HUES48 (cell line): ENCODE results near the gene TJP3.
A peak's percentile ranks its signal among the peaks of the same experiment; 100 is the strongest.

ENCODE experiments used
- H3K27ac ChIP-seq: one replicate; pipeline ENCODE4 v1.7.0; 2013; ENCODE audit warnings: low read depth, low read length, inconsistent platforms
- H3K27me3 ChIP-seq: 2 replicates; pipeline ENCODE4 v1.6.1; 2013; ENCODE audit warnings: mild to moderate bottlenecking, low read length; ENCODE audit not compliant: control insufficient read depth, insufficient read depth
- H3K36me3 ChIP-seq: 2 replicates; pipeline ENCODE4 v1.6.1; 2013; ENCODE audit warnings: low read length; ENCODE audit not compliant: control insufficient read depth, insufficient read depth
- H3K4me1 ChIP-seq: 2 replicates; pipeline ENCODE4 v1.6.1; 2013; ENCODE audit warnings: mild to moderate bottlenecking, low read length; ENCODE audit not compliant: control insufficient read depth, insufficient read depth
- H3K4me3 ChIP-seq: 2 replicates; pipeline ENCODE4 v1.5.1; 2013; ENCODE audit warnings: mild to moderate bottlenecking, low read depth, low read length
- H3K9ac ChIP-seq: 2 replicates; pipeline ENCODE4 v1.6.1; 2013; ENCODE audit warnings: mild to moderate bottlenecking, low read depth, low read length, moderate library complexity
- H3K9me3 ChIP-seq: 2 replicates; pipeline ENCODE4 v1.6.1; 2013; ENCODE audit warnings: low read length; ENCODE audit not compliant: control insufficient read depth, insufficient read depth

TJP3 gene

DNA sequence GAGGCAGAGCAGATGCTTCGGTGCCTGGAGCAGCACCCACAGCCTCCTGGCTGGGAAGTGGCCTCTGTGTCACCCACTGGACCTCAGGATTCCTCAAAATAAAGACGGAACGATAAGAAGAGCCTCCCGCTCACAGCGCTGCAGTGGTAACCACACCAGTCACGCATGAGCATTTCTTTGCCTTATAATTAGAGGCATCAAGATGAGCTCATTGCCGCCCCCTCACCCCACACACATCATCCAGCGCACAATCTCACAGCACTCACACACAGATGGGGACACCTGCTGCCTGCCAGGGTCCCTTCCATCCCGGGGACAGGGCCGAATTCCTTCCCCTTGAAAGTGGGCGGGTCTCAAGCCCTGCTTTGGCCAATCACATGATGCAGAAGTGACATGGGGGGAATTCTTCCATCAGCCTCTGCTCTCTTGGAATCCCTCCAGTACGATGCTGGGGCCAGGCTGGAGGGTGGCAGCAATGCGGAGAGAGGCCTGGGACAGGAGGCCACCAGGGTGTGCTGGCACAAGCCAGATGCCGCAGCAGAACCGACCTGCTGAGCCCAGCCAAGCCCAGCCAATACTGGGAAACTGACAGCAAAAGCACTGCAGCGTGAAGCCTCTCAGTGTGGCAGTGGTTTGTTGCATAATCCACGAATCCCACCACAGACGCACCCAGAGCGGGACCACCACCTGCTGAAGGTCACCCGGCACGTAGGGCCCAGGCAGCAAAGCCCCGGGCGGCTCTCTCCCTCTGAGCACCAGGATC lies 23.9 kb upstream of the TJP3 start:
- no peak overlapping the region for H3K9ac ChIP-seq
- peaks cover 39% of the 10 kb centered on the region for H3K4me1 ChIP-seq
- peak overlapping the region; percentile 92 for H3K27ac ChIP-seq
- no peaks in the 10 kb centered on the region for H3K27me3 ChIP-seq
- no peak overlapping the region for H3K4me3 ChIP-seq
- H3K9me3 ChIP-seq: peaks cover 6% of the 10 kb centered on the region; the same call in 1 of the 2 replicates
- peaks cover 5% of the 10 kb centered on the region for H3K36me3 ChIP-seq

DNA sequence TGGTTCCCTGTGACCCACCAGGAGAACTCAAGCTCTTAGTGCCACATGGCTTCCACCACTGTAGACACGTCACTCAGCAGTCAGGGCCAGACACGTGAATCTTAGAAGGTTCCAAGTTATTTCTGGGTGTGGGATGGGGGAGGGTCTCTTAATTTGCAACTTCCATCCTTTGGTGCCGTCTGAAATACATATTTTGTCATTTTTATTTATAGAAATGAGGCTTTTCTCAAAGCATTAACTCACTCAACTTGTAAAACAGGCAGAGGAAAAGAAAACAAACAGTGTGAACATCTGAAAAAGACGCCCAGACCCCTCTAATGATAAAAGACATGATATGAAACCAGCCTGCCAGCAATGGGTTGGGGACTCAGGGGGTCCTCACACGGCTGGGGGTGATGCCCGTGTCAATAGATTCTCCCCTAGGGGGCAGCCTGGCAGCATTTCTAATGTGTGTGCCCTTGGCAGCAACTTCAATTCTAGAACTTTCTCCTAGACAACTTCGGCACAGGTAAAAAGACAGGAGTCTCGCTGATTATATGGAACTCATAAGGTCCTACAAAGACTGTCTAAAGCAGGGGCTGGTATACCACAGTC lies 23.3 kb upstream of the TJP3 start:
- H3K9ac ChIP-seq: no peak overlapping the region
- H3K4me1 ChIP-seq: peaks cover 39% of the 10 kb centered on the region
- H3K36me3 ChIP-seq: peaks cover 5% of the 10 kb centered on the region
- no peaks in the 10 kb centered on the region for H3K27me3 ChIP-seq
- H3K9me3 ChIP-seq: peaks cover 6% of the 10 kb centered on the region; the same call in 1 of the 2 replicates
- no peak overlapping the region for H3K4me3 ChIP-seq
- no peak overlapping the region for H3K27ac ChIP-seq

DNA sequence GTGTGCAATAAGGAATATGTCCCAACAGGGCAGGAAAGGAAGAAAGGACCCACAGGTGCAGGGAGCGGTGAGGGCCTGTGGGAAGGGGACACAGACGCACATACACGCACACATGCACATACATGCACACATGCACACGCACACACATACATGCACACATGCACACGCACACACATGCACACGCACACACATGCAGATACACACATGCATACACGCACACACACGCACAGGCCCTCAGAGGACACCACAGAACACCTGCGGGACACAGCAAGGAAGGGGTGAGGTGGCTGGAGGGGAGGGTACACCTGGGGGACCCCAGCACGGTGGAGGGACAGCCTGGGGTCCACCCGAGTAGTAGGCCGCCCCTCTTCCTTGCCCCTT lies 20.8 kb upstream of the TJP3 start:
- Histone ChIP-seq H3K27ac (peak overlapping the region; percentile 87), H3K9ac (no peak overlapping the region; the same call in 1 of the 2 replicates), H3K4me1 (peaks cover 24% of the 10 kb centered on the region), H3K27me3 (no peaks in the 10 kb centered on the region), H3K36me3 (peaks cover 5% of the 10 kb centered on the region), H3K9me3 (peaks cover 6% of the 10 kb centered on the region; the same call in 1 of the 2 replicates), H3K4me3 (peak overlapping the region; percentile 54)

DNA sequence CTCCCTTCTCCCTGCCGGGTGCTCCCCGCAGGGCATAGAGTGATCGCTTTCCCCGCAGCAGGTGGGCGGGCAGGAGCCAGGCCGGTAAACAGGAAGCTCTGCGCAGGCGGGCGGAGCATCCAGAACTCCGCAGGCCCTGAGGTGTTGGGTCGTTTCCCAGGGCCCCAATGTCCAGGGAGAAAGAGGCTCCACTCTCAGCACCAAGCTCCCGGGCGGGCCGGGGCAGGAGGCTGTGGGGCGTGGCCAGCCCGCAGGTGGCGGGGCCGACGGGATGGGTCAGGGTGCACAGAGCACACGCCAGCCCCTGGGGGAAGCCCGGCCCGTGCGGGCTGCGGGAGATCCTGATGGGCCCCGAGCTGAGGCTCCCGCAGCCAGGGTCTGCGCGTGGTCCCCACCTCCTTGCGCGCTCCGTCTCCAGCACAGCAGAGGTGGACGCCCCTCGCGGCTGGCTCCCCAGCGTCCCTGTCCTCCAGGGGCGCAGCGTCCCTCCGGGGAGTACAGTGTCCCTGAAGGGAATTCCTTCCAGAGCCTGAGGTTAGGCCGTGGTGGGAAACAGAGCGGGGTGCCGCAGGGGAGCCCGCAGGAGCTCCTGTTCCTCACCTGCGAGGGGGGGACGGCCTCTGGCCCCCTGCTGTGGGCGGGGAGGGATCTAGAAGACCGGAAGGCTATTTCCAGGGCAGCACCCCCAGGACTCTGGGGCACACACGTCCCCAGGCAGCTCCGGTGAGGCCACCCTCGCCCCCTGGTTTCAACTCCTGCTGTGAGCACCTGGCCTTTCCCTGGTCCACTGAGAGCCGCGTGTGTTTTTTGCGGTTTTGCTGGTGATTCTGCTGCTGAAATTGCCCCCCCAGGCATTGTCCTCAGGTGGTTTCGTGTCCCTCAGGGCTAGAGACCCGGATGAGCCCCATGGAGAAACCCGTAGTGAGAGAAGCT lies 20.1 kb upstream of the TJP3 start:
- peak overlapping the region; percentile 54 for H3K4me3 ChIP-seq
- no peaks in the 10 kb centered on the region for H3K27me3 ChIP-seq
- peak overlapping the region; percentile 61 for H3K9ac ChIP-seq
- H3K36me3 ChIP-seq: peaks cover 5% of the 10 kb centered on the region
- peaks cover 6% of the 10 kb centered on the region; the same call in 1 of the 2 replicates for H3K9me3 ChIP-seq
- H3K27ac ChIP-seq: peak overlapping the region; percentile 87
- peaks cover 22% of the 10 kb centered on the region for H3K4me1 ChIP-seq

DNA sequence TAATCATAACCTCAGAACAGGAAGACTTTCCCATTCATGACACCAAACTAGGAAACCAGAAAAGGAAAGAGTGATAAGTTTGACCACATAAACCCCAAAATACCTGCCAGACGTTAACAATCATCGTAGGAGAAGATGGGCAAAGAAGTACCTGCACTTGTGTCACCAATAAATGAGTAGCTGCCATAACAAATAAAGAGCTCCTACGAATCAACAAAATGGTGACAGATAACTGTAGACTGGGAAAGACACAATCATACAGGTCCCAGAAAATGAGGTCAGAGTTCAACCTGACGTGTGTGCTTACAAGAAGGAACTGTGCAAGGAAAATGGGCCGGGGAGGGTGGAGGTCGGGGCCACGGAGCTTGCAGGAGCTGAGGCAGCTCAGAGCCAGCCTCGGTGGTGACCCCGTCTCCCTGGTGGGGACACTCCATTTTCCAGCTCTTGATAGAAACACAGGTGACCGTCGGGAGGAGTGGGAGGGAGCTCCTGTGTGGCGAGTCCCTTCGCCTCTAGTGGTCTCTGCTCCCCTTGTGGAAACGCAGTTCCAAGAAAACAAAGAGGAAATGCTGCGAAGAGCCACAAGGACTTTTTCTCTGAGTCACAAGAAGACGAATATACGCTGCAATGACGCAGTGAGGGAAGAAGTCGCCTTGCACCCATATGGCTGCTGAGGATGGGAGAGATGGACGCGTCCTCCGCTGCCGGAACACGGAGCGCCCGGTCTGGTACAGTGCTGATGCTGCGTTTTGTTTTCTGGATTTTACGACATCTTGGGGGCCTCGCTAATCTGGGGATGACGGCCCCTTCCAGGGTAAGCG lies 17.4 kb upstream of the TJP3 start:
- H3K27ac ChIP-seq: no peak overlapping the region
- H3K9me3 ChIP-seq: no peaks in the 10 kb centered on the region
- no peaks in the 10 kb centered on the region for H3K27me3 ChIP-seq
- H3K9ac ChIP-seq: no peak overlapping the region
- H3K4me3 ChIP-seq: no peak overlapping the region
- no peaks in the 10 kb centered on the region for H3K36me3 ChIP-seq
- peaks cover 14% of the 10 kb centered on the region for H3K4me1 ChIP-seq

DNA sequence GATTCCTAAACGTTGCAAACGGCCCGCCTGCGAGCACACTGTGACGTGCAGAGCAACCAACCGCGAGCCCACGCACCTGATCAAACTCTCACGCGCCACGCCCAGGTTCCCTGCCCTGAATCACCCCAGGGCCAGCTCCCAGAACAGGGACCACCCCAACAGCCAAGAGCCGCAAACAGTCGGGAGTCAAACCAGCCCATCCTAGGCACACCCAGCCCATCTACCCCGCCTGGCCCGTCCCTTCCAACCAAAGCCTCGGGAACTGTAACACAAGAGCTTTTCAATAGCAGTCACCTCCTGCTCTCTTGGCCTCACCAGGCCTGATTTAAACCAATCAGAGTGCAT lies 16.8 kb upstream of the TJP3 start:
- no peak overlapping the region for H3K4me3 ChIP-seq
- no peaks in the 10 kb centered on the region for H3K27me3 ChIP-seq
- H3K36me3 ChIP-seq: no peaks in the 10 kb centered on the region
- peaks cover 14% of the 10 kb centered on the region for H3K4me1 ChIP-seq
- H3K27ac ChIP-seq: no peak overlapping the region
- no peak overlapping the region for H3K9ac ChIP-seq
- H3K9me3 ChIP-seq: no peaks in the 10 kb centered on the region

DNA sequence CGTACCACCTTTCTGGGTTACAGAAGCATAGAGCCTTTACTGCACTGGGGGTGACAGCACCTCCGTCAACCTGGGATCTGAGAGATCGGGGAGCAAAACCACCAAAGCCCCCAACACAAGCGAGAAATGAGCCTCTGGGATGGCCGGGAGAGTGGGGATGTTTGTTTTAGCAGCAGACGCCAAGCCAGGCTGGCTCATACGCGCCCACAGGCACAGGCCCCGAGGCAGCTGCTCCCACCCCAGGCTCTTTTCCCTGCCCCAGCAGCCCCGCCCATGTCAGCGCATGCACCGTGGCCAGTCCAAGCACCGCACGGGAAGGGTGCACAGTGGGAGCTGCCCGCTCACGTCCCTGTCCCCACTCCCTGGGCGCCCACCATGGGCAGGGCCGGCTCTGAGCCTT lies 16.5 kb upstream of the TJP3 start:
- Histone ChIP-seq H3K9ac (no peak overlapping the region), H3K4me1 (peaks cover 14% of the 10 kb centered on the region)

DNA sequence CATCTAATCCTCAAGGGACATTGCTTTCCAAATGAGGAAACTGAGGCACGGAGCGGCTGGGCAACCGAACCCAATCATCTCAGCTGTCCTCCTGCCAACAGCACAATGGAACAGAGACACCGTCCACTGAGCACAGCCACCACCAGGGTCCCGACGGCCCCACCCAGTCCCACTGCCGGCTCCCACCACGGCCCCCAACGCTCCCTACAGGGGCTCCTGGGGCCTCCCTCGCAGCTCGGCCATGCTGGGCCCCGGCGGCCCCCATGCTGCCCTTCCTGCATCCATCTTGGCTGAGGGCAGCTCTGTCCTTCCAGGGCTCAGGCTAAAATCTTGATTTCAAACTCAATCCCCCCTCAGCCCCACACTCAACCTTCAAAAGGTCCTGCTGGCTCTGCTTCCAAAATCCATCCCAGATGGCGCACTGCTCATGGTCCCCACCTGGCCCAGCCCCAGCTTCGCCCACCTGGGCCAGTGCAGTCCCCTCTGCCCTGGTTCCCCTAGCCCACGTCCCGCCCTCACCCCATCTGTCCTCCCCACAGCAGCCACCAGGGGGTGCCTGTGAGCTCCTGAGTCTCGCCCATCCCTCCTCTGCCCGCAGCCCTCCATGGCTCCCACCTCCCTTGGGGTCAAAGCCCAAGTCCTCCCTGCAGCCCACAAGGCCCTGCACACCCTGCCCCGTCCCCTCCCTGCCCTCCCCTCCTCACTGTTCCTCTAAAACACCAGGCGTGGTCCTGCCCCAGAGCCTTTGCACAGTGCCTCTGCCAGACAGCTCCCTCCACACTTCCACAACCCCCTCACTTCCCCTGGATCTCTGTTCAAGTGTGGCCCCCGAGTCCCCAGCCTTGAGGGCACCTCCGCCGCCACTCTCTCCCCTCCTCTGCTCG lies 15.8 kb upstream of the TJP3 start:
- H3K9me3 ChIP-seq: no peaks in the 10 kb centered on the region
- no peaks in the 10 kb centered on the region for H3K36me3 ChIP-seq
- H3K9ac ChIP-seq: no peak overlapping the region
- H3K27ac ChIP-seq: no peak overlapping the region
- peaks cover 13% of the 10 kb centered on the region for H3K4me1 ChIP-seq
- H3K27me3 ChIP-seq: no peaks in the 10 kb centered on the region
- no peak overlapping the region for H3K4me3 ChIP-seq

More for the DNA sequence above, 16.5 kb upstream of the TJP3 start:
- no peaks in the 10 kb centered on the region for H3K36me3 ChIP-seq
- H3K4me3 ChIP-seq: no peak overlapping the region
- no peaks in the 10 kb centered on the region for H3K9me3 ChIP-seq
- no peak overlapping the region for H3K27ac ChIP-seq
- H3K27me3 ChIP-seq: no peaks in the 10 kb centered on the region

DNA sequence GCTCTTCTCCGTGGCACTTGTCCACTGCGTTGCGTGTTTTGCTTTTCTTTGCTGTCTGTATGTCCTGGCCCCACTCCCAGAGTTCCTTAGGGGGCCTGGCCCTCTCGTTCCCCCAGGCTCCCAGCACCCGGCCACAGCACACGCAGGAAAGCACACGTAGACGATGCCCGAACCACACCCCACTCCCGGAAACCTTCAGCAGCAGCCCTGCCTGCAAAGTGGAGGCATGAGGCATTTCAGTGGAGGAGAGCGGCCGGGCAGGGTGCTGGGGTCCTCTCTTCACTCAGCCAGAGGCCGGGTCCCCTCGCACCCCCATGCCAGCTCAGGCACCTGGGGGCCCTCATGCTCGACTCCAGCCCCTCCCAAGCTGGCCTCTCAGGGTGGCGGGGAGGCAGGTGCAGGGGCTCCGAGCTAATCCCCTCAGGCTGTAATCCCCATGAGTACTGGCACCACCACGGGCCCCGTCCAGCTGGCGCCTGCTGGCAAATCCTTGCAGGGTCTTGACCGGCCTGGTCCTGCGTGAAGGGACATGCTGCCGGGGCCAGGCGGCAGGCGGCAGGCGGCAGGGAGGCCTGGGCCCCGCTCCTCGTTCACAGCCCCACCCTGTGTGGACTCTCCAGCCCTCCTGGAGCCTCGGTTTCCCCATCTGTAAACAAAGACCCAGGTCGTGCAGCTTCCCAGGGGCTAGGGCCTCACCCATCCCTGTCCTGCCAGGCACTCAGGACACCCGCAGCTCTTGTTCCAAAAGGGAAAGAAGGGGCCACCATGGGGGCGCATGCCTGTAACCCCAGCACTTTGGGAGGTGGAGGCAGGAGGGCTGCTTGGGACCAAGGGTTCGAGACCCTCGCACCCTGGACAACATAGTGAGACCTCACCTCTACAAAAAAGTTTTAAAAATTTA lies 14.9 kb upstream of the TJP3 start:
- Histone ChIP-seq H3K27me3 (no peaks in the 10 kb centered on the region), H3K36me3 (no peaks in the 10 kb centered on the region), H3K4me3 (no peak overlapping the region), H3K4me1 (peaks cover 4% of the 10 kb centered on the region), H3K27ac (no peak overlapping the region), H3K9ac (no peak overlapping the region), H3K9me3 (no peaks in the 10 kb centered on the region)
